K562 (cell line): ENCODE results near the gene SLC22A4. TPM values are rescaled to one million over a fixed set of nuclear protein-coding genes. Genes with fewer than 3 reads are reported as not detected.
A peak's percentile ranks its signal among the peaks of the same experiment; 100 is the strongest.

Source experiments
- CEBPG ChIP-seq, 3 experiments: fragments of 200-800 bp in 1 of 3; sonication (Bioruptor generic) in 1 of 3; sonication (generic) in 1 of 3; formaldehyde crosslinking in 1 of 3; IDR thresholded peaks in 2 of 3; conservative IDR thresholded peaks in 1 of 3; 2 replicates each; pipeline versions ENCODE4 v1.6.1 to v1.8.0; 2016 to 2022; ENCODE audit warnings: missing compliant biosample characterization in 2 of 3, missing genetic modification characterization in 2 of 3, mild to moderate bottlenecking in 1 of 3, missing genetic modification reagents in 1 of 3
- CHD1 ChIP-seq: fragments of 200-600 bp; sonication (generic); IDR thresholded peaks from one replicate; pipeline ENCODE4 v1.6.1; 2012; ENCODE audit warnings: mild to moderate bottlenecking, moderate library complexity, low read length, inconsistent platforms
- ELF1 ChIP-seq: fragments of 200-800 bp; sonication (Bioruptor generic); IDR thresholded peaks from 2 replicates; pipeline ENCODE4 v1.6.1; 2016; ENCODE audit warnings: missing genetic modification characterization, missing compliant biosample characterization
- ETV6 ChIP-seq, 3 experiments: fragments of 150-350 bp in 1 of 3; sonication (generic) in 1 of 3; formaldehyde crosslinking in 1 of 3; IDR thresholded peaks; 2 replicates each; pipeline versions ENCODE4 v1.6.1 to v1.8.0; 2014 to 2022; ENCODE audit warnings: borderline replicate concordance in 2 of 3, low read depth in 2 of 3, antibody characterized with exemption in 1 of 3, low read length in 1 of 3, mild to moderate bottlenecking in 1 of 3, missing genetic modification reagents in 1 of 3
- FOXA3 ChIP-seq, 2 experiments: fragments of 450-650 bp in 1 of 2; sonication (generic) in 1 of 2; formaldehyde crosslinking; IDR thresholded peaks in 1 of 2; conservative IDR thresholded peaks in 1 of 2; 2 replicates each; pipeline versions ENCODE4 v1.4.0 to v1.8.0; 2020 to 2022; ENCODE audit warnings: mild to moderate bottlenecking in 2 of 2, missing genetic modification reagents in 1 of 2
- NCOA2 ChIP-seq, 2 experiments: fragments of 450-650 bp; IDR thresholded peaks; 2 replicates each; pipeline ENCODE4 v1.6.1; 2018; ENCODE audit warnings: mild to moderate bottlenecking in 2 of 2, moderate library complexity in 1 of 2; ENCODE audit not compliant: partially characterized antibody in 2 of 2
- PCBP1 ChIP-seq: fragments of 200-400 bp; formaldehyde crosslinking; IDR thresholded peaks from 2 replicates; pipeline ENCODE4 v1.6.1; 2018; ENCODE audit warnings: mild to moderate bottlenecking, low read depth, low read length; ENCODE audit not compliant: poor library complexity, severe bottlenecking
- RBM14 ChIP-seq: fragments of 200-400 bp; formaldehyde crosslinking; IDR thresholded peaks from 2 replicates; pipeline ENCODE4 v1.6.1; 2018; ENCODE audit warnings: low read depth, mild to moderate bottlenecking, low read length, moderate library complexity, borderline replicate concordance; ENCODE audit not compliant: insufficient read depth
- SIN3A ChIP-seq, 2 experiments: fragments of 150-350 bp in 1 of 2; IDR thresholded peaks; 2 replicates each; pipeline ENCODE4 v1.6.1; 2011 to 2016; ENCODE audit warnings: borderline replicate concordance in 2 of 2, low read depth in 2 of 2, low read length in 2 of 2, mild to moderate bottlenecking in 2 of 2, moderate library complexity in 2 of 2; ENCODE audit not compliant: control insufficient read depth in 1 of 2
- TBP ChIP-seq: optimal IDR thresholded peaks from 2 replicates; pipeline ENCODE3; 2011; ENCODE audit warnings: low read depth, low read length, improper control_type of control experiment
- ZBTB8A ChIP-seq: fragments of 450-650 bp; IDR thresholded peaks from 2 replicates; pipeline ENCODE4 v1.6.1; 2018; ENCODE audit warnings: mild to moderate bottlenecking, moderate library complexity; ENCODE audit not compliant: partially characterized antibody
- ZNF354B ChIP-seq: fragments of 250-450 bp; sonication (Bioruptor Pico); IDR thresholded peaks from 2 replicates; pipeline ENCODE4 v1.4.0; 2020
- polyA plus RNA-seq, 8 experiments: library from polyadenylated mRNA; depleted of rRNA in 4 of 8; stranded (reverse) in 5 of 8; unstranded in 3 of 8; fragments of >200 nt; fragmentation: Nextera tagmentation in 2 of 8; fragmentation: Illumina TruSeq in 1 of 8; extraction: Ambion mirVana in 2 of 8; extraction: Trizol in 1 of 8; gene quantifications; 2 replicates each; pipeline versions ENCODE4 v1.2.1 to v1.2.3, GENCODE V29; 2011 to 2014; ENCODE audit warnings: inconsistent platforms in 1 of 8, missing spikeins in 1 of 8
- total RNA-seq, 7 experiments: library from RNA; depleted of rRNA in 6 of 7; stranded (reverse); fragments of >200 nt in 6 of 7; fragmentation: Illumina TruSeq in 2 of 7; extraction: Trizol in 2 of 7; gene quantifications; 2 replicates each; pipeline versions ENCODE4 v1.2.1 to v1.2.3, GENCODE V29; 2011 to 2021; ENCODE audit warnings: low replicate concordance in 1 of 7
- TF ChIP-seq, protein P1 (sequence below), 2 experiments: fragments of 150-350 bp in 1 of 2; IDR thresholded peaks; 2 replicates each; pipeline ENCODE4 v1.6.1; 2012 to 2016; ENCODE audit warnings: low read depth in 2 of 2, low read length in 2 of 2, mild to moderate bottlenecking in 1 of 2, moderate library complexity in 1 of 2
- TF ChIP-seq, protein P2 (sequence below), 2 experiments: fragments of 450-650 bp in 1 of 2; sonication (generic) in 1 of 2; formaldehyde crosslinking; conservative IDR thresholded peaks; 2 replicates each; pipeline versions ENCODE4 v1.4.0 to v1.8.1; 2020 to 2022; ENCODE audit warnings: mild to moderate bottlenecking in 1 of 2, missing genetic modification reagents in 1 of 2
- TF ChIP-seq, protein P3 (sequence below): fragments of 450-650 bp; IDR thresholded peaks from 2 replicates; pipeline ENCODE4 v1.6.1; 2016; ENCODE audit warnings: missing biosample characterization, missing genetic modification characterization
- TF ChIP-seq, protein P4 (sequence below): fragments of 250-450 bp; sonication (Bioruptor Pico); IDR thresholded peaks from 2 replicates; pipeline ENCODE4 v1.5.0; 2021
- TF ChIP-seq, protein P5 (sequence below): fragments of 450-650 bp; IDR thresholded peaks from 2 replicates; pipeline ENCODE4 v1.6.1; 2016

The SLC22A4 gene
- total and polyA plus RNA-seq, 9 of the 15 experiments (the other 6 are each of a cell fraction or from before 2014, with no cell fraction given): 2.7 to 9.5 (median 6.2) TPM

DNA sequence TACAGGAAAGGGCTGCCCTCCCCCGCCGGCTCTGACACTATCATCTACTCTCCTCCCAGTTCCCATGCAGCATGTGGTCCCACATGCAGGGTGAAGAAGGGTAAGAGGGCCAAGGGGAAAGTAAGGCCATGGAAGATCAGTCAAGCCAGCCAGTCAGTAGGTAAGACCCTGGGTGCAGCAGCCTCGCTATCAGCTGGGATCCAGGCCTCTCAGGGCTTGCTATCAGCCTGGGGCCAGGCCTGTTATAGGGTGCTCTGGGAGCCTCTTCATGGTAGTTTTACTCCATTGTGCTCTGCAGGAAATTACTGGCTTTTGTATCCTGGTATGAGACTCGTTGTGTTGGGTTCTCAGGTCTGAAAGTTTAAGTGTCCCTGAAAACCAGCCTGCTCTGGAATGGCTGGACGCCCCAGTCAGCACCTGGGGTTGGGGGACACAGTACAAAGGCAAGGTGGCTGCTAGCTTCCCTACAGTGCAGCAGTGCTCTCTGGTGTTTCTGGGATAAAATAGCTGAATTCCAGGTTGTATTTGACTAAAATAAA, 21.4 kb downstream of the SLC22A4 start (continued):
- TF ChIP-seq, protein P1, sequence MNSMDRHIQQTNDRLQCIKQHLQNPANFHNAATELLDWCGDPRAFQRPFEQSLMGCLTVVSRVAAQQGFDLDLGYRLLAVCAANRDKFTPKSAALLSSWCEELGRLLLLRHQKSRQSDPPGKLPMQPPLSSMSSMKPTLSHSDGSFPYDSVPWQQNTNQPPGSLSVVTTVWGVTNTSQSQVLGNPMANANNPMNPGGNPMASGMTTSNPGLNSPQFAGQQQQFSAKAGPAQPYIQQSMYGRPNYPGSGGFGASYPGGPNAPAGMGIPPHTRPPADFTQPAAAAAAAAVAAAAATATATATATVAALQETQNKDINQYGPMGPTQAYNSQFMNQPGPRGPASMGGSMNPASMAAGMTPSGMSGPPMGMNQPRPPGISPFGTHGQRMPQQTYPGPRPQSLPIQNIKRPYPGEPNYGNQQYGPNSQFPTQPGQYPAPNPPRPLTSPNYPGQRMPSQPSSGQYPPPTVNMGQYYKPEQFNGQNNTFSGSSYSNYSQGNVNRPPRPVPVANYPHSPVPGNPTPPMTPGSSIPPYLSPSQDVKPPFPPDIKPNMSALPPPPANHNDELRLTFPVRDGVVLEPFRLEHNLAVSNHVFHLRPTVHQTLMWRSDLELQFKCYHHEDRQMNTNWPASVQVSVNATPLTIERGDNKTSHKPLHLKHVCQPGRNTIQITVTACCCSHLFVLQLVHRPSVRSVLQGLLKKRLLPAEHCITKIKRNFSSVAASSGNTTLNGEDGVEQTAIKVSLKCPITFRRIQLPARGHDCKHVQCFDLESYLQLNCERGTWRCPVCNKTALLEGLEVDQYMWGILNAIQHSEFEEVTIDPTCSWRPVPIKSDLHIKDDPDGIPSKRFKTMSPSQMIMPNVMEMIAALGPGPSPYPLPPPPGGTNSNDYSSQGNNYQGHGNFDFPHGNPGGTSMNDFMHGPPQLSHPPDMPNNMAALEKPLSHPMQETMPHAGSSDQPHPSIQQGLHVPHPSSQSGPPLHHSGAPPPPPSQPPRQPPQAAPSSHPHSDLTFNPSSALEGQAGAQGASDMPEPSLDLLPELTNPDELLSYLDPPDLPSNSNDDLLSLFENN (IDR thresholded peaks at IDR 0.05; ENCODE audit: low read depth in 2 of 2, low read length in 2 of 2): peak in 1 of 2 experiments; percentile 83; a peak in 1 of 4 replicates
- TF ChIP-seq, protein P2, sequence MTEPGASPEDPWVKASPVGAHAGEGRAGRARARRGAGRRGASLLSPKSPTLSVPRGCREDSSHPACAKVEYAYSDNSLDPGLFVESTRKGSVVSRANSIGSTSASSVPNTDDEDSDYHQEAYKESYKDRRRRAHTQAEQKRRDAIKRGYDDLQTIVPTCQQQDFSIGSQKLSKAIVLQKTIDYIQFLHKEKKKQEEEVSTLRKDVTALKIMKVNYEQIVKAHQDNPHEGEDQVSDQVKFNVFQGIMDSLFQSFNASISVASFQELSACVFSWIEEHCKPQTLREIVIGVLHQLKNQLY (CRISPR knock-in tag; conservative IDR thresholded peaks at IDR 0.05): no peak
- TF ChIP-seq, protein P3, sequence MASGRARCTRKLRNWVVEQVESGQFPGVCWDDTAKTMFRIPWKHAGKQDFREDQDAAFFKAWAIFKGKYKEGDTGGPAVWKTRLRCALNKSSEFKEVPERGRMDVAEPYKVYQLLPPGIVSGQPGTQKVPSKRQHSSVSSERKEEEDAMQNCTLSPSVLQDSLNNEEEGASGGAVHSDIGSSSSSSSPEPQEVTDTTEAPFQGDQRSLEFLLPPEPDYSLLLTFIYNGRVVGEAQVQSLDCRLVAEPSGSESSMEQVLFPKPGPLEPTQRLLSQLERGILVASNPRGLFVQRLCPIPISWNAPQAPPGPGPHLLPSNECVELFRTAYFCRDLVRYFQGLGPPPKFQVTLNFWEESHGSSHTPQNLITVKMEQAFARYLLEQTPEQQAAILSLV (tag): no peak
- TF ChIP-seq CHD1: no peak
- TF ChIP-seq ZBTB8A: no peak
- TF ChIP-seq, protein P4, sequence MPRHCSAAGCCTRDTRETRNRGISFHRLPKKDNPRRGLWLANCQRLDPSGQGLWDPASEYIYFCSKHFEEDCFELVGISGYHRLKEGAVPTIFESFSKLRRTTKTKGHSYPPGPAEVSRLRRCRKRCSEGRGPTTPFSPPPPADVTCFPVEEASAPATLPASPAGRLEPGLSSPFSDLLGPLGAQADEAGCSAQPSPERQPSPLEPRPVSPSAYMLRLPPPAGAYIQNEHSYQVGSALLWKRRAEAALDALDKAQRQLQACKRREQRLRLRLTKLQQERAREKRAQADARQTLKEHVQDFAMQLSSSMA (CRISPR knock-in tag): no peak
- TF ChIP-seq, protein P5, sequence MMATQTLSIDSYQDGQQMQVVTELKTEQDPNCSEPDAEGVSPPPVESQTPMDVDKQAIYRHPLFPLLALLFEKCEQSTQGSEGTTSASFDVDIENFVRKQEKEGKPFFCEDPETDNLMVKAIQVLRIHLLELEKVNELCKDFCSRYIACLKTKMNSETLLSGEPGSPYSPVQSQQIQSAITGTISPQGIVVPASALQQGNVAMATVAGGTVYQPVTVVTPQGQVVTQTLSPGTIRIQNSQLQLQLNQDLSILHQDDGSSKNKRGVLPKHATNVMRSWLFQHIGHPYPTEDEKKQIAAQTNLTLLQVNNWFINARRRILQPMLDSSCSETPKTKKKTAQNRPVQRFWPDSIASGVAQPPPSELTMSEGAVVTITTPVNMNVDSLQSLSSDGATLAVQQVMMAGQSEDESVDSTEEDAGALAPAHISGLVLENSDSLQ: peak; percentile 39; the same call in 1 of the 2 replicates
- TF ChIP-seq CEBPG (CRISPR knock-in tag; IDR thresholded peaks at IDR 0.05): 0 out of 2 replicates have a peak, but pooled peaks have one; percentile 9
- no peak for TF ChIP-seq CEBPG (tag; conservative IDR thresholded peaks at IDR 0.05 in 1 of 2, IDR thresholded peaks at IDR 0.05 in 1 of 2)
- peak in 1 of 2 experiments; percentile 27; a peak in 1 of 4 replicates for TF ChIP-seq FOXA3 (CRISPR knock-in tag; conservative IDR thresholded peaks at IDR 0.05 in 1 of 2, IDR thresholded peaks at IDR 0.05 in 1 of 2)
- TF ChIP-seq RBM14: no peak
- no peak for TF ChIP-seq ELF1
- TF ChIP-seq ETV6 (IDR thresholded peaks at IDR 0.05; ENCODE audit: borderline replicate concordance in 1 of 2, low read depth in 2 of 2, low read length in 1 of 2): no peak
- TF ChIP-seq ETV6 (CRISPR knock-in tag; IDR thresholded peaks at IDR 0.05; ENCODE audit: borderline replicate concordance): no peak
- TF ChIP-seq ZNF354B: no peak
- TF ChIP-seq SIN3A (IDR thresholded peaks at IDR 0.05; ENCODE audit: borderline replicate concordance in 2 of 2, control insufficient read depth in 1 of 2, low read depth in 2 of 2, low read length in 2 of 2): no peak
- peak in 1 of 2 experiments; percentile 14 for TF ChIP-seq NCOA2 (IDR thresholded peaks at IDR 0.05; ENCODE audit: partially characterized antibody in 2 of 2)
- TF ChIP-seq TBP: peak; percentile 32
- no peak for TF ChIP-seq PCBP1
